ENCODE data around the gene CADM2. TPM values are rescaled to one million over a fixed set of nuclear protein-coding genes. Genes with fewer than 3 reads are reported as not detected.

Gene CADM2
- polyA plus RNA-seq, 1 donor from 2014 or later = 4.5 TPM

DNA sequence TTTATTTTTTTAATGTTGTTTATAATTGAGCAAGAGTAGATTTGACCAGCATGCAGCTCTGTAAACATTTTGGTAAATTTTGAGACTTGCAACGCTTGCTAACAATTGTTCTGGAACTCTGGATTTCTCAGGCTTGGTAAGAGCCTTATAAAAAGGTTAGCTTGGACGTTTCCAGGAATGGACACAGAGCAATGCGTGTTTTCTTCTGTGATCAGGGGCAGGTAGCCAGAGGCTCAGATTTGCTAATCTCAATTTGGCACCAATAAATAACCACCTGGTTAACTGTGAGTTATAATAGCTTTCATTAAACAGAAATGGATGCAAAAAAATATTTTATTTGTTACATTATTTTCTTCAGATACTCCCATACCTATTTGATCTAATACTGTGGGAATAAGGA lies 39.8 kb downstream of the CADM2 start:
- H3K9me2 ChIP-seq (ENCODE audit: insufficient read depth, low read length) = no peaks in the 10 kb centered on the region
- no peak overlapping the region for H3K27ac ChIP-seq (ENCODE audit: low read length)
- no peak overlapping the region for H3K9ac ChIP-seq (ENCODE audit: low read length)
- no peak overlapping the region for H3K4me3 ChIP-seq (ENCODE audit: low read length)
- no peaks in the 10 kb centered on the region for H3K36me3 ChIP-seq (ENCODE audit: insufficient read depth, low read length)
- no peaks in the 10 kb centered on the region for H4K20me1 ChIP-seq (ENCODE audit: insufficient read depth)
- H3K4me2 ChIP-seq (ENCODE audit: low read length) = no peak overlapping the region
- no peaks in the 10 kb centered on the region for H3F3A ChIP-seq (ENCODE audit: insufficient read depth, low read length, poor library complexity, severe bottlenecking)
- no peaks in the 10 kb centered on the region for H3K27me3 ChIP-seq (ENCODE audit: insufficient read depth, low read depth, low read length)
- no peak overlapping the region for H2AFZ ChIP-seq (ENCODE audit: low read depth, low read length)
- TF ChIP-seq EP300 (conservative IDR thresholded peaks at IDR 0.05; ENCODE audit: poor library complexity, severe bottlenecking) (no peak), POLR2AphosphoS5 (IDR thresholded peaks at IDR 0.05) (no peak), EZH2 (IDR thresholded peaks at IDR 0.05; ENCODE audit: borderline replicate concordance, insufficient read depth, low read length, poor library complexity, severe bottlenecking) (no peak), RAD21 (conservative IDR thresholded peaks at IDR 0.05) (no peak), MXI1 (conservative IDR thresholded peaks at IDR 0.05; ENCODE audit: poor library complexity, severe bottlenecking) (no peak), SMC3 (conservative IDR thresholded peaks at IDR 0.05; ENCODE audit: poor library complexity) (no peak), TAF1 (IDR thresholded peaks at IDR 0.05; ENCODE audit: low read depth) (no peak)
- TF ChIP-seq, protein P1, sequence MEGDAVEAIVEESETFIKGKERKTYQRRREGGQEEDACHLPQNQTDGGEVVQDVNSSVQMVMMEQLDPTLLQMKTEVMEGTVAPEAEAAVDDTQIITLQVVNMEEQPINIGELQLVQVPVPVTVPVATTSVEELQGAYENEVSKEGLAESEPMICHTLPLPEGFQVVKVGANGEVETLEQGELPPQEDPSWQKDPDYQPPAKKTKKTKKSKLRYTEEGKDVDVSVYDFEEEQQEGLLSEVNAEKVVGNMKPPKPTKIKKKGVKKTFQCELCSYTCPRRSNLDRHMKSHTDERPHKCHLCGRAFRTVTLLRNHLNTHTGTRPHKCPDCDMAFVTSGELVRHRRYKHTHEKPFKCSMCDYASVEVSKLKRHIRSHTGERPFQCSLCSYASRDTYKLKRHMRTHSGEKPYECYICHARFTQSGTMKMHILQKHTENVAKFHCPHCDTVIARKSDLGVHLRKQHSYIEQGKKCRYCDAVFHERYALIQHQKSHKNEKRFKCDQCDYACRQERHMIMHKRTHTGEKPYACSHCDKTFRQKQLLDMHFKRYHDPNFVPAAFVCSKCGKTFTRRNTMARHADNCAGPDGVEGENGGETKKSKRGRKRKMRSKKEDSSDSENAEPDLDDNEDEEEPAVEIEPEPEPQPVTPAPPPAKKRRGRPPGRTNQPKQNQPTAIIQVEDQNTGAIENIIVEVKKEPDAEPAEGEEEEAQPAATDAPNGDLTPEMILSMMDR (IDR thresholded peaks at IDR 0.05; ENCODE audit: poor library complexity, severe bottlenecking) = no peak
- TF ChIP-seq, protein P2, sequence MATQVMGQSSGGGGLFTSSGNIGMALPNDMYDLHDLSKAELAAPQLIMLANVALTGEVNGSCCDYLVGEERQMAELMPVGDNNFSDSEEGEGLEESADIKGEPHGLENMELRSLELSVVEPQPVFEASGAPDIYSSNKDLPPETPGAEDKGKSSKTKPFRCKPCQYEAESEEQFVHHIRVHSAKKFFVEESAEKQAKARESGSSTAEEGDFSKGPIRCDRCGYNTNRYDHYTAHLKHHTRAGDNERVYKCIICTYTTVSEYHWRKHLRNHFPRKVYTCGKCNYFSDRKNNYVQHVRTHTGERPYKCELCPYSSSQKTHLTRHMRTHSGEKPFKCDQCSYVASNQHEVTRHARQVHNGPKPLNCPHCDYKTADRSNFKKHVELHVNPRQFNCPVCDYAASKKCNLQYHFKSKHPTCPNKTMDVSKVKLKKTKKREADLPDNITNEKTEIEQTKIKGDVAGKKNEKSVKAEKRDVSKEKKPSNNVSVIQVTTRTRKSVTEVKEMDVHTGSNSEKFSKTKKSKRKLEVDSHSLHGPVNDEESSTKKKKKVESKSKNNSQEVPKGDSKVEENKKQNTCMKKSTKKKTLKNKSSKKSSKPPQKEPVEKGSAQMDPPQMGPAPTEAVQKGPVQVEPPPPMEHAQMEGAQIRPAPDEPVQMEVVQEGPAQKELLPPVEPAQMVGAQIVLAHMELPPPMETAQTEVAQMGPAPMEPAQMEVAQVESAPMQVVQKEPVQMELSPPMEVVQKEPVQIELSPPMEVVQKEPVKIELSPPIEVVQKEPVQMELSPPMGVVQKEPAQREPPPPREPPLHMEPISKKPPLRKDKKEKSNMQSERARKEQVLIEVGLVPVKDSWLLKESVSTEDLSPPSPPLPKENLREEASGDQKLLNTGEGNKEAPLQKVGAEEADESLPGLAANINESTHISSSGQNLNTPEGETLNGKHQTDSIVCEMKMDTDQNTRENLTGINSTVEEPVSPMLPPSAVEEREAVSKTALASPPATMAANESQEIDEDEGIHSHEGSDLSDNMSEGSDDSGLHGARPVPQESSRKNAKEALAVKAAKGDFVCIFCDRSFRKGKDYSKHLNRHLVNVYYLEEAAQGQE (IDR thresholded peaks at IDR 0.05; ENCODE audit: borderline replicate concordance) = no peak
- no peaks in the 10 kb centered on the region for H3K9me3 ChIP-seq (ENCODE audit: low read length)
- no peaks in the 10 kb centered on the region for H3K79me2 ChIP-seq (replicated peaks; ENCODE audit: insufficient read depth, low read length)

- Histone ChIP-seq H2AFZ (ENCODE audit: low read depth, low read length) (no peak overlapping the region), H3K4me2 (ENCODE audit: low read length) (no peak overlapping the region), H4K20me1 (ENCODE audit: insufficient read depth) (no peaks in the 10 kb centered on the region), H3K9ac (ENCODE audit: low read length) (no peak overlapping the region), H3F3A (ENCODE audit: insufficient read depth, low read length, poor library complexity, severe bottlenecking) (no peaks in the 10 kb centered on the region), H3K4me3 (ENCODE audit: low read length) (no peak overlapping the region), H3K27me3 (ENCODE audit: insufficient read depth, low read depth, low read length) (no peaks in the 10 kb centered on the region), H3K9me2 (ENCODE audit: insufficient read depth, low read length) (no peaks in the 10 kb centered on the region), H3K79me2 (replicated peaks; ENCODE audit: insufficient read depth, low read length) (no peaks in the 10 kb centered on the region), H3K27ac (ENCODE audit: low read length) (no peak overlapping the region), H3K9me3 (ENCODE audit: low read length) (no peaks in the 10 kb centered on the region), H3K36me3 (ENCODE audit: insufficient read depth, low read length) (no peaks in the 10 kb centered on the region)
- TF ChIP-seq EP300 (conservative IDR thresholded peaks at IDR 0.05; ENCODE audit: poor library complexity, severe bottlenecking) (no peak), EZH2 (IDR thresholded peaks at IDR 0.05; ENCODE audit: borderline replicate concordance, insufficient read depth, low read length, poor library complexity, severe bottlenecking) (no peak), POLR2AphosphoS5 (IDR thresholded peaks at IDR 0.05) (no peak), TAF1 (IDR thresholded peaks at IDR 0.05; ENCODE audit: low read depth) (no peak), RAD21 (conservative IDR thresholded peaks at IDR 0.05) (no peak)
- TF ChIP-seq, protein P1 (IDR thresholded peaks at IDR 0.05; ENCODE audit: poor library complexity, severe bottlenecking) = no peak
- TF ChIP-seq, protein P2 (IDR thresholded peaks at IDR 0.05; ENCODE audit: borderline replicate concordance) = no peak
Observed at GRCh38 chr3:85003479-85003878, 44.7 kb downstream of the CADM2 start.

Data from neural cell (in vitro differentiated cells).